NB4 (cell line): ENCODE measurements around the gene CCR5AS.

Source experiments
- POLR2A ChIP-seq: IDR thresholded peaks from 2 replicates; pipeline ENCODE4 v1.6.1; 2011; ENCODE audit warnings: mild to moderate bottlenecking; ENCODE audit not compliant: insufficient read length; ENCODE audit errors: extremely low read depth
- TF ChIP-seq, protein P1 (sequence below): IDR thresholded peaks from 2 replicates; pipeline ENCODE4 v1.6.1; 2011; ENCODE audit warnings: low read depth, low read length

DNA sequence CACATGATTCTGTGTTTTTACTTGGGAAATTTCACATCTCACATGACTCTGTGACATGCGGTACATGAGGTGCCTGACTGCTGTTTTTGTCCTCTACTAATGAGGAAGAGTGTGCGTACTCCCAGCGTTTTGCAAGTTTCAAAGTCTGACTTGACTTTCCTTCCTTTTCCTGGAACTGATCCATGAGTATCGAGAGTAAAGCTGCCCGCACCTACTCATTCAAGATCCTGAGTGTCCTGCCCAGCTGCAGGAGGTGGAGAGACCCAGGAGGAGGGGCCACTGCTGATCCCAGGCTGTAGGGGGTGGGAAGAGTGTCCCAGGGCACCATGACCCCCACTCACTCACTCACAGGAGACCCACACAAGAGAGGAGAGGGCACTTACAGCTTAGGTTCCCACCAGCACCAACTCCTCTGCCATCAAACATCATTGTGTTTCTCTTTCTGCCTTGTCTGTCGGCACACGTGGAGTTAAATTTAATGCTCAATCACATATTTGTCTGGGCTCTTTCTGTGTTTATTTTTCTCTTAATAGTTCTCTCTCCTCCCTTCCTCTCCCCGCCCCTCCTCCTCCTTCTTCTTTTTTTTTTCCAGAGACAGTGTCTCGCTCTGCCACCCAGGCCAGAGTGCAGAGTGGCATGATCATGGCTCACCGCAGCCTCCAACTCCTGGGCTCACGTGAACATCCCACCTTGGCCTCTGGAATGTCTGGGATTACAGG lies 1.4 kb downstream of the CCR5AS start:
- no peak for TF ChIP-seq POLR2A
- TF ChIP-seq, protein P1, sequence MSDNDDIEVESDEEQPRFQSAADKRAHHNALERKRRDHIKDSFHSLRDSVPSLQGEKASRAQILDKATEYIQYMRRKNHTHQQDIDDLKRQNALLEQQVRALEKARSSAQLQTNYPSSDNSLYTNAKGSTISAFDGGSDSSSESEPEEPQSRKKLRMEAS = no peak
